ENCODE results near the gene GALNS. TPM values are rescaled to one million over a fixed set of nuclear protein-coding genes. Genes with fewer than 3 reads are reported as not detected.

Gene GALNS
- total RNA-seq, 3 donors from 2014 or later: 20.6 to 24.1 (median 21.1) TPM

Other genes with a start within 250 kb of the GALNS start
- not detected for gene IL17C, start 218.4 kb downstream of the GALNS start, total RNA-seq
- 100 to 1,000 TPM; 110 to 147 (median 117) TPM for gene CYBA, start 205.9 kb downstream of the GALNS start, total RNA-seq
- gene MVD, start 193.9 kb downstream of the GALNS start, total RNA-seq: 10 to 100 TPM; 39.0 to 49.2 (median 44.4) TPM
- gene SNAI3, start 170.4 kb downstream of the GALNS start, total RNA-seq: 1 to 10 TPM in 2 of 3 donors, under 1 TPM in 1; 0.90 to 1.3 (median 1.2) TPM
- gene RNF166, start 150.5 kb downstream of the GALNS start, total RNA-seq: 10 to 100 TPM; 28.0 to 45.7 (median 30.6) TPM
- 100 to 1,000 TPM in 2 of 3 donors, 10 to 100 TPM in 1; 96.8 to 129 (median 116) TPM for gene CTU2, start 150.4 kb downstream of the GALNS start, total RNA-seq
- gene PIEZO1, start 71.7 kb downstream of the GALNS start, total RNA-seq: 100 to 1,000 TPM; 116 to 171 (median 139) TPM
- 10 to 100 TPM; 81.0 to 96.4 (median 87.2) TPM for gene CDT1, start 53.2 kb downstream of the GALNS start, total RNA-seq
- 100 to 1,000 TPM; 534 to 566 (median 566) TPM for gene APRT, start 45.0 kb downstream of the GALNS start, total RNA-seq
- 100 to 1,000 TPM in 1 of 3 donors, 10 to 100 TPM in 2; 78.9 to 105 (median 98.0) TPM for gene TRAPPC2L, start 180 bp upstream of the GALNS start, total RNA-seq
- not detected for gene PABPN1L, start 9.7 kb upstream of the GALNS start, total RNA-seq
- gene CBFA2T3, start 120.3 kb upstream of the GALNS start, total RNA-seq: 1 to 10 TPM; 1.0 to 2.0 (median 1.3) TPM
- 10 to 100 TPM; 32.5 to 38.7 (median 34.2) TPM for gene ACSF3, start 236.9 kb upstream of the GALNS start, total RNA-seq